ENCODE data around the gene ACSM4. TPM values are rescaled to one million over a fixed set of nuclear protein-coding genes. Genes with fewer than 3 reads are reported as not detected.

ACSM4 gene
- polyA plus RNA-seq, 1 of the 3 experiments (the other 2 are of a cell fraction): not detected

DNA sequence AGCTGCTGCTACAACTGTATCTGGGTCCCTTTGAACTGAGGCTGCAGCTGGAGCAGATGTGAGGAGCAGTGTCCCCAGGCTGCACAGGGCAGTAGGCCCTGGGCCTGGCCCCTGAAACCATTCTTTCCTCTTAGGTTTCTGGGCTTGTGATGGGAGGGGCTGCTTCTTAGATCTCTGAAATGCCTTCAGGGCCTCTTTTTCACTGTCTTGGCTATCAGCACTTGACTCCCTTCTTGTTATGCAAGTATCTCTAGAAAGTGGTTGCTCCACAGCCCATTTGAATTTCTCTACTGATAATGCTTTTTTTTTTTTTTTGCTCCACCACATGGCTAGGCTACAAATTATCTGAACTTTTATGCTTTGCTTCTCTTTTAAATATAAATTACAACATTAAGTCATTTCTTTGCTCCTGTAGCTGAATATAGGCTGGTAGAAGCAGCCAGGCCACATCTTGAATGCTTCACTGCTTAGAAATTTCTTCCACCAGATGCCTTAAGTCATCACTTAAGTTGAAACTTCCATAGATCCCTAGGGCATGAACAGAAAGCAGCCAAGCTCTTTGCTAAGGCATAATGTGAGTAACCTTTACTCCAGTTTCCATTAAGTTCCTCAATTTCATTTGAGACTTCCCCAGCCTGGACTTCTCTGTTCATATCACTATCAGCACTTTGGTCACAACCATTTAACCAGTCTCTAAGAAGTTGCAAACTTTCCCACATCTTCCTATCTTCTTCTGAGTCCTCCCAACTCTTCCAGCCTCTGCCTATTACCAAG is 41.1 kb downstream of the ACSM4 start:
- no peak for DNase-seq
- Histone ChIP-seq H3K9me3 (no peaks in the 10 kb centered on the region), H3K9me2 (no peaks in the 10 kb centered on the region), H4K20me1 (ENCODE audit: insufficient read depth) (no peaks in the 10 kb centered on the region), H3K4me3 (ENCODE audit: low read depth in 2 of 2, low read length in 1 of 2) (no peak overlapping the region), H2AFZ (ENCODE audit: low read depth) (no peak overlapping the region), H3K4me2 (no peak overlapping the region), H3K27ac (ENCODE audit: low read depth in 2 of 2, low read length in 1 of 2) (no peak overlapping the region), H3K9ac (no peak overlapping the region), H3K36me3 (replicated peaks in 1 of 2; ENCODE audit: control insufficient read depth in 1 of 2, insufficient read depth in 2 of 2, low read length in 1 of 2) (no peaks in the 10 kb centered on the region), H3K79me2 (ENCODE audit: insufficient read depth) (no peaks in the 10 kb centered on the region), H3F3A (replicated peaks; ENCODE audit: insufficient read depth) (no peaks in the 10 kb centered on the region), H3K27me3 (ENCODE audit: insufficient read depth) (no peaks in the 10 kb centered on the region), H3K4me1 (ENCODE audit: control insufficient read depth in 1 of 2, insufficient read depth in 2 of 2, low read depth in 1 of 2, low read length in 1 of 2) (no peaks in the 10 kb centered on the region)
- TF ChIP-seq MXI1 (IDR thresholded peaks at IDR 0.05; ENCODE audit: low read depth, low read length) (no peak), EZH2phosphoT487 (IDR thresholded peaks at IDR 0.05; ENCODE audit: borderline replicate concordance, low read depth) (no peak)
- CTCF ChIA-PET: no interaction called here
- POLR2A ChIA-PET: no interaction called here

DNA sequence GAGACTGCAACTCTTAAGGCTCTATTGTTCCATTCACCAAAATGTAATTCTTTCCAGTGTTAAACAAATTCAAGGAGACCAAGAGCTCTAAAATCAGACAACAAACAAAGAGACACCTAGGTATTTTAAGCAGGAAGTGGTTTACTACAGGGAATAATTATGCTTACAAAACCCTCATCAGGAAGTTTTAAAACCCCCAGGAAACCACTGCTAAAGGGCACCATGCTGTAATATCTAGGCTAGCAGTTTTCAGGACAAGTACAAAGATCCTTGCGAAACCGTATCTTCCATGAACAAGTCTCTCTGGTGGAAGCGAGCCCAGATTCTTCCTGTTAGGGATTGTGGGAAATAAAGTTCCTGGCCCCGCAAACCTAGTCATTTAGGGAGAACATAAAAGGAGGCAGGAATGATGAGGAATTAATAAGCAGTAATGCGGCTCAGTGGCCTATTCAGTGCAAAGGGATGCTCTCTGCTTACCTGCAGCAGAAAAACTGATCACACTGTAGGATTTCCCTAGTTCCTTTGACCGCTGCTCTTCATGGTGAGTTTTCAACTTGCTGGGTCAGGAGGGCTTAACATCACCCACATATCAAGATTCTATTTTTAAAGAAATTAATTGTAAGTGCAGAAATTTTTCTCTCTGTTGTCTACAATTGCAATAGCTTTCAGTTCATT is 42.8 kb downstream of the ACSM4 start:
- CTCF ChIA-PET: no interaction called here

DNA sequence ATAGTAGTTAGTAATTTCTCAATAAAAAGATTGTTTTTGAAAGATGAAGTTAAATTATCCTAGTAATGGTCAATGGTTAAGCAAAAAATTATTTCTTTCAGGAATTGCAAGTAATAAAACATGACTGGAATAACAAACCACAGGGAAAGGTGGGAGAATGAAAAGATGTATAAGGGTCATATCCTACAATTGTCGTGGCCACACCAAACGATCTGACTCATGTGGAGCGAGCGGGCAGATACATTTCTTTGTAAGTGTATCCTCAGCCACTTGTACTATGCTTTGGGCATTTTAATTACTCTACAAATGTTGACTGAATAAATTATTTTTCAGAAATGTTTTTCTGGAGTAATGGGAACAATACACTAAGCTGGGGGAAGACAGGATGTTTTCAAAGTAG is 45.5 kb downstream of the ACSM4 start:
- no peaks in the 10 kb centered on the region for H4K20me1 ChIP-seq (ENCODE audit: insufficient read depth)
- H3K27me3 ChIP-seq (ENCODE audit: insufficient read depth): no peaks in the 10 kb centered on the region
- 48% methylated on average over 4 of the region's 4 CpGs for WGBS (ENCODE audit: low lambda C conversion rate)
- H2AFZ ChIP-seq (ENCODE audit: low read depth): no peak overlapping the region
- no peaks in the 10 kb centered on the region for H3F3A ChIP-seq (replicated peaks; ENCODE audit: insufficient read depth)
- H3K4me1 ChIP-seq (ENCODE audit: control insufficient read depth in 1 of 2, insufficient read depth in 2 of 2, low read depth in 1 of 2, low read length in 1 of 2): 0 out of 4 replicates have a peak, but pooled peaks cover 0 to 4% of the 10 kb centered on the region in 2 experiments
- H3K79me2 ChIP-seq (ENCODE audit: insufficient read depth): no peaks in the 10 kb centered on the region
- H3K27ac ChIP-seq (ENCODE audit: low read depth in 2 of 2, low read length in 1 of 2): no peak overlapping the region
- H3K4me3 ChIP-seq (ENCODE audit: low read depth in 2 of 2, low read length in 1 of 2): no peak overlapping the region
- H3K4me2 ChIP-seq: no peak overlapping the region
- H3K36me3 ChIP-seq (replicated peaks in 1 of 2; ENCODE audit: control insufficient read depth in 1 of 2, insufficient read depth in 2 of 2, low read length in 1 of 2): no peaks in the 10 kb centered on the region
- no peak for DNase-seq
- H3K9me2 ChIP-seq: no peaks in the 10 kb centered on the region
- TF ChIP-seq EZH2phosphoT487 (IDR thresholded peaks at IDR 0.05; ENCODE audit: borderline replicate concordance, low read depth): no peak
- TF ChIP-seq, protein P1, sequence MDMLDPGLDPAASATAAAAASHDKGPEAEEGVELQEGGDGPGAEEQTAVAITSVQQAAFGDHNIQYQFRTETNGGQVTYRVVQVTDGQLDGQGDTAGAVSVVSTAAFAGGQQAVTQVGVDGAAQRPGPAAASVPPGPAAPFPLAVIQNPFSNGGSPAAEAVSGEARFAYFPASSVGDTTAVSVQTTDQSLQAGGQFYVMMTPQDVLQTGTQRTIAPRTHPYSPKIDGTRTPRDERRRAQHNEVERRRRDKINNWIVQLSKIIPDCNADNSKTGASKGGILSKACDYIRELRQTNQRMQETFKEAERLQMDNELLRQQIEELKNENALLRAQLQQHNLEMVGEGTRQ (IDR thresholded peaks at IDR 0.05; ENCODE audit: borderline replicate concordance, low read depth, low read length): no peak
- TF ChIP-seq RXRA (IDR thresholded peaks at IDR 0.05; ENCODE audit: borderline replicate concordance, low read depth): no peak
- no peak for TF ChIP-seq ELF1 (IDR thresholded peaks at IDR 0.05)
- TF ChIP-seq SMC3 (IDR thresholded peaks at IDR 0.05; ENCODE audit: low read depth, low read length): no peak
- TF ChIP-seq, protein P2, sequence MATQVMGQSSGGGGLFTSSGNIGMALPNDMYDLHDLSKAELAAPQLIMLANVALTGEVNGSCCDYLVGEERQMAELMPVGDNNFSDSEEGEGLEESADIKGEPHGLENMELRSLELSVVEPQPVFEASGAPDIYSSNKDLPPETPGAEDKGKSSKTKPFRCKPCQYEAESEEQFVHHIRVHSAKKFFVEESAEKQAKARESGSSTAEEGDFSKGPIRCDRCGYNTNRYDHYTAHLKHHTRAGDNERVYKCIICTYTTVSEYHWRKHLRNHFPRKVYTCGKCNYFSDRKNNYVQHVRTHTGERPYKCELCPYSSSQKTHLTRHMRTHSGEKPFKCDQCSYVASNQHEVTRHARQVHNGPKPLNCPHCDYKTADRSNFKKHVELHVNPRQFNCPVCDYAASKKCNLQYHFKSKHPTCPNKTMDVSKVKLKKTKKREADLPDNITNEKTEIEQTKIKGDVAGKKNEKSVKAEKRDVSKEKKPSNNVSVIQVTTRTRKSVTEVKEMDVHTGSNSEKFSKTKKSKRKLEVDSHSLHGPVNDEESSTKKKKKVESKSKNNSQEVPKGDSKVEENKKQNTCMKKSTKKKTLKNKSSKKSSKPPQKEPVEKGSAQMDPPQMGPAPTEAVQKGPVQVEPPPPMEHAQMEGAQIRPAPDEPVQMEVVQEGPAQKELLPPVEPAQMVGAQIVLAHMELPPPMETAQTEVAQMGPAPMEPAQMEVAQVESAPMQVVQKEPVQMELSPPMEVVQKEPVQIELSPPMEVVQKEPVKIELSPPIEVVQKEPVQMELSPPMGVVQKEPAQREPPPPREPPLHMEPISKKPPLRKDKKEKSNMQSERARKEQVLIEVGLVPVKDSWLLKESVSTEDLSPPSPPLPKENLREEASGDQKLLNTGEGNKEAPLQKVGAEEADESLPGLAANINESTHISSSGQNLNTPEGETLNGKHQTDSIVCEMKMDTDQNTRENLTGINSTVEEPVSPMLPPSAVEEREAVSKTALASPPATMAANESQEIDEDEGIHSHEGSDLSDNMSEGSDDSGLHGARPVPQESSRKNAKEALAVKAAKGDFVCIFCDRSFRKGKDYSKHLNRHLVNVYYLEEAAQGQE (IDR thresholded peaks at IDR 0.05; ENCODE audit: low read depth, low read length): no peak
- H3K9ac ChIP-seq: no peak overlapping the region
- ChIA-PET CTCF (no interaction called here), POLR2A (no interaction called here)
- H3K9me3 ChIP-seq: no peaks in the 10 kb centered on the region

More for the DNA sequence above, 42.8 kb downstream of the ACSM4 start:
- H3K4me1 ChIP-seq (ENCODE audit: control insufficient read depth in 1 of 2, insufficient read depth in 2 of 2, low read depth in 1 of 2, low read length in 1 of 2): no peaks in the 10 kb centered on the region
- no peak overlapping the region for H2AFZ ChIP-seq (ENCODE audit: low read depth)
- H3K9me3 ChIP-seq: no peaks in the 10 kb centered on the region
- WGBS (ENCODE audit: low lambda C conversion rate): 69% methylated on average over 6 of the region's 6 CpGs
- H3K27ac ChIP-seq (ENCODE audit: low read depth in 2 of 2, low read length in 1 of 2): no peak overlapping the region
- no peak for TF ChIP-seq GABPA (IDR thresholded peaks at IDR 0.05; ENCODE audit: low read depth)
- TF ChIP-seq, protein P3, sequence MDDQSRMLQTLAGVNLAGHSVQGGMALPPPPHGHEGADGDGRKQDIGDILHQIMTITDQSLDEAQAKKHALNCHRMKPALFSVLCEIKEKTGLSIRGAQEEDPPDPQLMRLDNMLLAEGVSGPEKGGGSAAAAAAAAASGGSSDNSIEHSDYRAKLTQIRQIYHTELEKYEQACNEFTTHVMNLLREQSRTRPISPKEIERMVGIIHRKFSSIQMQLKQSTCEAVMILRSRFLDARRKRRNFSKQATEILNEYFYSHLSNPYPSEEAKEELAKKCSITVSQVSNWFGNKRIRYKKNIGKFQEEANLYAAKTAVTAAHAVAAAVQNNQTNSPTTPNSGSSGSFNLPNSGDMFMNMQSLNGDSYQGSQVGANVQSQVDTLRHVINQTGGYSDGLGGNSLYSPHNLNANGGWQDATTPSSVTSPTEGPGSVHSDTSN (IDR thresholded peaks at IDR 0.05): no peak
- no peaks in the 10 kb centered on the region for H3K27me3 ChIP-seq (ENCODE audit: insufficient read depth)
- no peaks in the 10 kb centered on the region for H3K9me2 ChIP-seq
- H3K36me3 ChIP-seq (replicated peaks in 1 of 2; ENCODE audit: control insufficient read depth in 1 of 2, insufficient read depth in 2 of 2, low read length in 1 of 2): no peaks in the 10 kb centered on the region
- H3K4me3 ChIP-seq (ENCODE audit: low read depth in 2 of 2, low read length in 1 of 2): no peak overlapping the region
- H3K9ac ChIP-seq: no peak overlapping the region
- H3K79me2 ChIP-seq (ENCODE audit: insufficient read depth): no peaks in the 10 kb centered on the region
- DNase-seq: no peak
- H3F3A ChIP-seq (replicated peaks; ENCODE audit: insufficient read depth): no peaks in the 10 kb centered on the region
- no peak overlapping the region for H3K4me2 ChIP-seq
- POLR2A ChIA-PET: no interaction called here
- no peaks in the 10 kb centered on the region for H4K20me1 ChIP-seq (ENCODE audit: insufficient read depth)

Measured in SK-N-SH (cell line).